GM21390 (cell line): Measurements from ENCODE around the gene SMARCD2.
"Not testable (repeated sequence)": the region's sequence is repeated elsewhere in the genome, so short reads cannot be mapped to it uniquely, and the experiment has no call there.

Source experiments
- ATAC-seq: cut with Tn5 transposase; IDR thresholded peaks from one replicate; pipeline ENCODE4 v1.9.1; 2021; ENCODE audit not compliant: unreplicated experiment

SMARCD2 gene

GRCh38 chr17:63842540-63843386 lies at the start of gene SMARCD2:
Gene SMARCD2 (minus strand): TSS chr17:63842685. CDS start chr17:63842674, 11 bp downstream.
- peak; percentile 75 for ATAC-seq

DNA sequence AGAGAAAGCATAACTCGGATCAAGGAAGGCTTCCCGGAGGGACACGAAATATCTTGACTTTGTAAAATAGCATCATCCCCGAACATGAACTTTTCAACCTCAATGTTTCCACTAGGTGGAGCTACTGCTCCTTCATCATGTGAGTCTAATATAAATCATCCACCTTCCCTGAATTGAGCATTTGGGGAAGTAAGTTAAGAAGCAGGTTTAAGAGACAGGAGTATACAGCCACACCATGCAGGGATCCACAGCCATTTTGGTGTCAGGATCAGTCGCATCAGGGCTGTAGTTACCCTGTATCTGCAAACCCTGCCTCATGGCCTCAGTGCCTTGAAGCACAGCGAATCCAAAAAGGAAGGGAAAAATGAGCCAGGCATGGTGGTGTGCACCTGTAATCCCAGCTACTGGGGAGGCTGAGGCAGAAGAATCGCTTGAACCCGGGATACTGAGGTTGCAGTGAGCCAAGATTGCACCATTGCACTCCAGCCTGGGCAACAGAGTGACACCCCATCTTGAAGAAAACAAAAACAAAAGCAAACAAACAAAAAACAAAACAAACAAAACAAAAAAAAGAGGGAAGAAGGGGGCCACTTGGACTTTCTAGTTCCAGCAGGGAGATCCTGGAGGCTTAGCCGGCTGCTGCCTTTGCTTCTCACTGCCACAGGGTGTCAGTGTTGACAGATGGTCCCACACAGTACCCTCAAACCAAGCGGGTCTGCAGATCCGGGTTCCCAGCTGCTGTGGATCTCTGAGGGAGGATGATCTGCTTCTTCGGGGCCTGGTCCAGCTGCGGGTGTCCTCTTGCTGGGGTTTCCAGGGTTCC lies 46.8 kb upstream of the SMARCD2 start:
- not testable (repeated sequence) for ATAC-seq

DNA sequence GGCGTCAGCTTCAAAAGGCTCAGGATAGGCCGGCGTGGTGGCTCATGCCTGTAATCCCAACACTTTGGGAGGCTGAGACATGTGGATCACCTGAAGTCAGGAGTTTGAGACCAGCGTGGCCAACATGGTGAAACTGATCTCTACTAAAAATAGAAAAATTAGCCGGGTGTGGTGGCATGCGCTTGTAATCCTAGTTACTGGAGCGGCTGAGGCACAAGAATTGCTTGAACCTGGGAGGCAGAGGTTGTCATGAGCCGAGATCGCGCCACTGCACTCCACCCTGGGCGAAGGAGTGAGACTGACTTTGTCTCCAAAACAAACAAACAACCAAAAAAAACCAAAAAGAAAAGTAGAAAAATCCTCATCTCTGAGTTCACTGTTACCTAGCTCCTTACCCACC lies 42.6 kb upstream of the SMARCD2 start:
- not testable (repeated sequence) for ATAC-seq

DNA sequence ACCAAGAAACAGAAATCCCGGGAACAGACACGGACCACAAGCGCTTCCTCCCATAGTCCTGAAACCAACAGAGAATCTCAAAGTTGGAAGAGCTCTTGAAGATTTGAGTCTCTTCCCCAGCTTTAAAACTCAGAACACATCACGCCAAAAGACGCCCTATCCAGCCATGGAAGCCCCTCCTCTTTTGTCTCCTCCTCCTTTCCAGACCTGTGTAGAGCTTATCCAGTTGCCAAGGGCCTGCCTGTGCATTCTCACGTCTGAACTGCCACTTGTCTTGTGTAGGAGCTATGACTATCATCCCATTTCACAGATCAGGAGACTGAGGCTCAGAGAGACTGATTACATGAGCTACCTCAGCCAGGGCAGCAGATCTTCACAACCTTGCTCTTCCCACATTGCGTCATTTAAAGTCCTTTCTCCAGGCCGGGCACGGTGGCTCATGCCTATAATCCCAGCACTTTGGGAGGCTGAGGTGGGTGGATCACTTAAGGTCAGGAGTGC lies 40.2 kb upstream of the SMARCD2 start:
- not testable (repeated sequence) for ATAC-seq

DNA sequence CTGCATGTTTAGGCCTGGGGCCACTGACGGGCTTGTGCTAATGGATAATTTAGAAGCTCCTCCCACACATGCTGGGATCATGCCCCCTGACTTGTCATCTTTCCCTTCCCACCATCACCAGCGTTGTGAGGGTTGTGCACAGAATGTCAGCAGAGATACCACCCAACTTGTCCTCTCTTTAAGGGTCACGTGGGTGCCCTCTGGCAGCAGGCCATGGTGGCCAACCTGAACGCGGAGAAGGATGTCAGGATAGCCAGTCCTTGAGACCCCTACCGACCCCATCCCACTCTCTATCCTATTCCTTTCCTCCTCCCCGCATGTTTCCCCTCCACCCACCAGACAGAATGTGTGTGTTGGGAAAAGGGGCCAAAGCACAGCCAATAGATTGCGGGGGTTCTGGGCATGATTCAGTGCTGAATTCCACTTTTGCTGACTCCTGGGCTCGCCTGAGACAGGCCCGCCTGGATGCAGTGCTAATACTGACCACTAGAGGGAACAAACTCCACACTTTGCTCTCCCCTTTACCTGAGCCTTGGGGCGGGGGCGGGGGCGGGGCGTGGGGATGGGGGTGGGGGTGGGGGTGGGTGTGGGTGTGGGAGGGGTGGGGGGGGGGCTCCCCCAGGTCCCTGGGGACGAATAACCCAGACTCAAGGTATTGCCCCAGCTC lies 39.6 kb upstream of the SMARCD2 start, which contains the start of gene GH2:
Gene GH2, minus strand, starts transcription at position 10 of the 667 bp plus-strand sequence. CDS start 143 bp downstream, outside the sequence.
- ATAC-seq = no peak

- ATAC-seq = not testable (repeated sequence)
Measured at GRCh38 chr17:63881337-63881736, 38.9 kb upstream of the SMARCD2 start.

DNA sequence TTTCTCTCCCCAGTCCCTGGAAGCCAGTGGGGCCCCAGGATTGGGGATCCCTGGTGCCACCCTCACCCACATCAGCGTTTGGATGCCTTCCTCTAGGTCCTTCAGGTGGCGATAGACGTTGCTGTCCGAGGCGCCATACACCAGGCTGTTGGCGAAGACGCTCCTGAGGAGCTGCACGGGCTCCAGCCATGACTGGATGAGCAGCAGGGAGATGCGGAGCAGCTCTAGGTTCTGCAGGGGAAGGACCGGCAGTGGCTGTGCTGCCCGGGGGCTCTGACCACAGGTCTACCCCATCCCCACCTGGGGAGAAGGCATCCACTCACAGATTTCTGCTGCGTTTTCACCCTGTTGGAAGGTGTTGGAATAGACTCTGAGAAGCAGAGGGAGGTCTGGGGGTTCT lies 38.2 kb upstream of the SMARCD2 start:
- no peak for ATAC-seq

- not testable (repeated sequence) for ATAC-seq
Measured at GRCh38 chr17:63878413-63878812, 35.9 kb upstream of the SMARCD2 start.

DNA sequence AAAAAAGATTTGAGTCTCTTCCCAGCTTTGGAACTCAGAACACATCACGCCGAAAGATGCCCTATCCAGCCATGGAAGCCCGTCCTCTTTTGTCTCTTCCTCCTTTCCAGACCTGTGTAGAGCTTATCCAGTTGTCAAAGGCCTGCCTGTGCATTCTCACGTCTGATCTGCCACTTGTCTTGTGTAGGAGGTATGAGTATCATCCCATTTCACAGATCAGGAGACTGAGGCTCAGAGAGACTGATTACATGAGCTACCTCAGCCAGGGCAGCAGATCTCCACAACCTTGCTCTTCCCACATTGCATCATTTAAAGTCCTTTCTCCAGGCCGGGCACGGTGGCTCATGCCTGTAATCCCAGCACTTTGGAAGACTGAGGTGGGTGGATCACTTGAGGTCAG lies 32.2 kb upstream of the SMARCD2 start:
- ATAC-seq = not testable (repeated sequence)

DNA sequence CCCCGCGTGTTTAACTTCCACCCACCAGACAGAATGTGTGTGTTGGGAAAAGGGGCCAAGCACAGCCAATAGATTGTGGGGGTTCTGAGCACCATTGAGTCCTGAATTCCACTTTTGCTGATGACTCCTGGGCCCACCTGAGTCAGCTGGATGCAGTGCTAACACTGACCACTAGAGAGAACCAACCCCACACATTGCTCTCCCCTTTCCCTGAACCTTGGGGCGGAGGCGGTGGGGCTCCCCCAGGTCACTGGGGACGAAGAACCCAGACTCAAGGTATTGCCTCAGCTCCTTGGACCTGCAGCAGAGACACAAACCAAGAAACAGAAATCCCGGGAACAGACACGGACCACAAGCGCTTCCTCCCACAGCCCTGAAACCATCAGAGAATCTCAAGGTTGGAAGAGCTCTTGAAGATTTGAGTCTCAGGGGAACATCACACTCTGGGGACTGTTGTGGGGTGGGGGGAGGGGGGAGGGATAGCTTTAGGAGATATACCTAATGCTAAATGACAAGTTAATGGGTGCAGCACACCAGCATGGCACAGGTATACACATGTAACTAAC lies 31.7 kb upstream of the SMARCD2 start:
- ATAC-seq = not testable (repeated sequence)

GRCh38 chr17:63873577-63873976 lies 31.1 kb upstream of the SMARCD2 start, which contains the start of gene CSH2:
Gene CSH2 (minus strand): TSS chr17:63873677. CDS start chr17:63873614, 63 bp downstream.
- not testable (repeated sequence) for ATAC-seq

- not testable (repeated sequence) for ATAC-seq
Measured at GRCh38 chr17:63871646-63872365, 29.3 kb upstream of the SMARCD2 start.

GRCh38 chr17:63870292-63870665 lies 27.8 kb upstream of the SMARCD2 start:
- not testable (repeated sequence) for ATAC-seq

- ATAC-seq = not testable (repeated sequence)
Measured at GRCh38 chr17:63869491-63870291, 27.2 kb upstream of the SMARCD2 start.

DNA sequence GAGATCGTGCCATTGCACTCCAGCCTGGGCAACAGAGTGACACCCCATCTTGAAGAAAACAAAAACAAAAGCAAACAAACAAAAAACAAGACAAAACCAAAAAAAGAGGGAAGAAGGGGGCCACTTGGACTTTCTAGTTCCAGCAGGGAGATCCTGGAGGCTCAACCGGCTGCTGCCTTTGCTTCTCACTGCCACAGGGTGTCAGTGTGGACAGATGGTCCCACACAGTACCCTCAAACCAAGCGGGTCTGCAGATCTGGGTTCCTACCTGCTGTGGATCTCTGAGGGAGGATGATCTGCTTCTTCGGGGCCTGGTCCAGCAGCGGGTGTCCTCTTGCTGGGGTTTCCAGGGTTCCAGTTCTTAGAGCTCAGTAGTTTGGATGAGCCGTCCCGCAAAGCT lies 24.1 kb upstream of the SMARCD2 start:
- not testable (repeated sequence) for ATAC-seq

DNA sequence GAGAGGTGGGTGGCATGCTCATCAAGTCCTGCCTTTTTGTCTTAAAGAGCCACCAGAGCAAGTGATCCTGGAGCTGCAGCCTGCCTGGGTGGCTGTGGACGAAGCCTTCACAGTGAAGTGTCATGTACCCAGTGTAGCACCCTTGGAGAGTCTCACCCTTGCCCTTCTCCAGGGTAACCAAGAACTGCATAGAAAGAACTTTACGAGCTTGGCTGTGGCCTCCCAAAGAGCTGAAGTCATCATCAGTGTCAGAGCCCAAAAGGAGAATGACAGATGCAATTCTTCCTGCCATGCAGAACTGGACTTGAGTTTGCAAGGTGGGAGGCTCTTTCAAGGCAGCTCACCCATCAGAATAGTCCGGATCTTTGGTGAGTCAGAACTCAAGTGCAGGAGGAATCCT lies 16.8 kb upstream of the SMARCD2 start:
- ATAC-seq = no peak

GRCh38 chr17:63856425-63856824 lies 13.9 kb upstream of the SMARCD2 start:
- ATAC-seq = not testable (repeated sequence)

DNA sequence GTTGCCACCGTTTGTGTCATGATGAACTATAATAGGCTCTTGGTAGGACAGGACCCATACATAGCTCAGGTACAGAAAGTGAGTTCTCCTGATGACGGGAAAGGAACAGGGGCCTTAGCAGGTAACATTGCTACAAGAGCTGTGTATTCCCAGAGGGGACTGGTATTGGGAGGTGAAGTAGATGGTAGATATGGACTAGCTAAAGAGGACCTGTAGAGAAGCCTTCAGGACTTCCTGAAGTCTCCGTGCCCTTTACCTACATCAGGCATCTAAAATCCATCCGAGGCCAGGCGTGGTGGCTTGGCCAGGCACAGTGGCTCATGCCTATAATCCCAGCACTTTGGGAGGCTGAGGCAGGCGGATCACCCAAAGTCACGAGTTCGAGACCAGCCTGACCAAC lies 12.7 kb upstream of the SMARCD2 start:
- no peak for ATAC-seq

DNA sequence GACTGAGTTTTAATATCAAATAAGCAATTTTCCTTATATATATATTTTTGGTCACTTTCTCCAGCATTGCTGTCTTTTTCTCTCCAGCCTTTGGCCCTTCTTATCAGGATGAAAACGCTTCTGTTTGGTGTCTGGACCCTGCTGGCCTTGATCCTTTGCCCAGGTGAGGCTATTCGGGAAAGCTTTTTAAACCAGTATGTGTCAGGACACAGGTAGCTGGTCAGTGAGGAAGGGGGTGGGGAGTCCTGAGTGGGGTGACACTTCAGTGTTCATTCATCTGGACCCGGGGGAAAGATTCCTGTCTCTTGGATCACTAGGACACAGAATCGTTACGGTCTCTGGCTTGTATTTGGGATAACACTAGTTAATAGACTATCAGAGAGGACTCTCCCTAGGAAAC lies 12.2 kb upstream of the SMARCD2 start:
- ATAC-seq = no peak
